ENCODE measurements around the gene AARSD1.

Gene AARSD1

GRCh38 chr17:42913981-42914617, 50.2 kb downstream of the AARSD1 start:
- no peak overlapping the region for H3K4me3 ChIP-seq (ENCODE audit: low read depth, low read length)
- no peak for TF ChIP-seq CTCF (IDR thresholded peaks at IDR 0.05; ENCODE audit: borderline replicate concordance, insufficient read depth, low read depth, low read length)

- TF ChIP-seq CTCF (IDR thresholded peaks at IDR 0.05; ENCODE audit: borderline replicate concordance, insufficient read depth, low read depth, low read length): no peak
These were observed 50.7 kb downstream of the AARSD1 start for GRCh38 chr17:42913522-42913921.

GRCh38 chr17:42908872-42909700, 55.2 kb downstream of the AARSD1 start:
- H3K4me3 ChIP-seq (ENCODE audit: low read depth, low read length): no peak overlapping the region
- TF ChIP-seq CTCF (IDR thresholded peaks at IDR 0.05; ENCODE audit: borderline replicate concordance, insufficient read depth, low read depth, low read length): no peak

More at GRCh38 chr17:42913522-42913921, 50.7 kb downstream of the AARSD1 start:
- no peak overlapping the region for H3K4me3 ChIP-seq (ENCODE audit: low read depth, low read length)

GRCh38 chr17:42906772-42907446, 57.3 kb downstream of the AARSD1 start:
- H3K4me3 ChIP-seq (ENCODE audit: low read depth, low read length): no peak overlapping the region
- no peak for TF ChIP-seq CTCF (IDR thresholded peaks at IDR 0.05; ENCODE audit: borderline replicate concordance, insufficient read depth, low read depth, low read length)

GRCh38 chr17:42904110-42904469, 60.2 kb downstream of the AARSD1 start:
- TF ChIP-seq CTCF (IDR thresholded peaks at IDR 0.05; ENCODE audit: borderline replicate concordance, insufficient read depth, low read depth, low read length): no peak
- no peak overlapping the region for H3K4me3 ChIP-seq (ENCODE audit: low read depth, low read length)

GRCh38 chr17:42901535-42902229, 62.6 kb downstream of the AARSD1 start:
- TF ChIP-seq CTCF (IDR thresholded peaks at IDR 0.05; ENCODE audit: borderline replicate concordance, insufficient read depth, low read depth, low read length): no peak
- no peak overlapping the region for H3K4me3 ChIP-seq (ENCODE audit: low read depth, low read length)
